H1 (cell line): ENCODE data around the gene GALNT2. TPM values are rescaled to one million over a fixed set of nuclear protein-coding genes. Genes with fewer than 3 reads are reported as not detected.

Experiments
- CTCF ChIA-PET: fragments of 300-600 bp; sonication (Branson Sonifier 250); formaldehyde crosslinking; loops from one replicate; lab custom pipeline; 2021; ENCODE audit not compliant: partially characterized antibody; lab: Charles Lee
- POLR2A ChIA-PET: fragments of 300-600 bp; sonication (Branson Sonifier 250); formaldehyde crosslinking; loops from one replicate; lab custom pipeline; 2021; ENCODE audit warnings: inconsistent platforms; ENCODE audit not compliant: partially characterized antibody; lab: Charles Lee
- DNase-seq, 2 experiments: peaks; one replicate each; pipeline versions ENCODE4 v3.0.0 to v3.0.0-alpha.2; 2010 to 2022; ENCODE audit warnings: low spot score in 2 of 2, low read depth in 1 of 2, mixed read lengths in 1 of 2
- FAIRE-seq: peaks from 2 replicates; lab custom pipeline; 2011; peaks lifted over from hg19 to GRCh38; lab: Jason Lieb, UNC
- H2AFZ ChIP-seq: 2 replicates; pipeline ENCODE4 v1.8.1; 2012; ENCODE audit warnings: low read length, inconsistent platforms
- H2AK5ac ChIP-seq: 2 replicates; pipeline ENCODE4 v1.6.1; 2013; ENCODE audit warnings: low read depth, low read length
- H2BK120ac ChIP-seq: replicated peaks from 2 replicates; pipeline ENCODE3; 2013; ENCODE audit warnings: low read depth, low read length, inconsistent platforms
- H2BK12ac ChIP-seq: 2 replicates; pipeline ENCODE4 v1.6.1; 2013; ENCODE audit warnings: low read depth, low read length
- H2BK15ac ChIP-seq: 2 replicates; pipeline ENCODE4 v1.6.1; 2013; ENCODE audit warnings: low read length
- H2BK20ac ChIP-seq: 2 replicates; pipeline ENCODE4 v1.6.1; 2013; ENCODE audit warnings: low read length
- H2BK5ac ChIP-seq: 2 replicates; pipeline ENCODE4 v1.6.1; 2013; ENCODE audit warnings: low read depth, low read length
- H3K14ac ChIP-seq: 2 replicates; pipeline ENCODE4 v1.6.1; 2013; ENCODE audit warnings: inconsistent platforms; ENCODE audit not compliant: insufficient read length
- H3K18ac ChIP-seq: 2 replicates; pipeline ENCODE4 v1.6.1; 2013; ENCODE audit warnings: low read length; ENCODE audit errors: extremely low read depth
- H3K23ac ChIP-seq: 2 replicates; pipeline ENCODE4 v1.6.1; 2013; ENCODE audit warnings: inconsistent platforms; ENCODE audit not compliant: insufficient read length
- H3K23me2 ChIP-seq: 2 replicates; pipeline ENCODE4 v1.6.1; 2013; ENCODE audit warnings: low read depth, low read length
- H3K27ac ChIP-seq: 2 replicates; pipeline ENCODE4 v1.6.1; 2011; ENCODE audit warnings: low read depth, low read length, inconsistent platforms
- H3K27me3 ChIP-seq, 4 experiments: replicated peaks in 1 of 4; 1 replicate in 1 of 4; 2 replicates in 3 of 4; pipeline versions ENCODE4 v1.6.1 to v1.8.1; 2011 to 2013; ENCODE audit warnings: low read length in 3 of 4, mild to moderate bottlenecking in 3 of 4, inconsistent platforms in 2 of 4, mixed read lengths in 2 of 4, moderate library complexity in 1 of 4; ENCODE audit not compliant: control insufficient read depth in 3 of 4, insufficient read depth in 3 of 4; ENCODE audit errors: extremely low read depth in 1 of 4
- H3K36me3 ChIP-seq, 4 experiments: 2 replicates each; pipeline versions ENCODE4 v1.6.1 to v1.8.1; 2011 to 2013; ENCODE audit warnings: mild to moderate bottlenecking in 4 of 4, low read length in 3 of 4, moderate library complexity in 2 of 4, control low read depth in 1 of 4, inconsistent platforms in 1 of 4; ENCODE audit not compliant: insufficient read depth in 4 of 4, control insufficient read depth in 2 of 4
- H3K4ac ChIP-seq: replicated peaks from 2 replicates; pipeline ENCODE3; 2013; ENCODE audit warnings: low read length, low read depth, mixed read lengths, inconsistent platforms; ENCODE audit not compliant: insufficient read length
- H3K4me1 ChIP-seq, 4 experiments: replicated peaks in 1 of 4; 1 replicate in 1 of 4; 2 replicates in 3 of 4; pipeline versions ENCODE4 v1.6.1 to v1.8.1; 2011 to 2013; ENCODE audit warnings: low read length in 3 of 4, inconsistent platforms in 2 of 4, mixed read lengths in 1 of 4; ENCODE audit not compliant: insufficient read depth in 4 of 4, control insufficient read depth in 3 of 4
- H3K4me2 ChIP-seq, 2 experiments: 2 replicates each; pipeline versions ENCODE4 v1.6.1 to v1.8.1; 2011 to 2013; ENCODE audit warnings: low read depth in 2 of 2, low read length in 2 of 2, control low read depth in 1 of 2, inconsistent platforms in 1 of 2, mild to moderate bottlenecking in 1 of 2; ENCODE audit not compliant: insufficient read depth in 1 of 2
- H3K4me3 ChIP-seq, 4 experiments: fragments of 200-600, 300-600 bp in 1 of 4; sonication (generic), shearing (Covaris generic), sonication (Bioruptor Twin) in 1 of 4; 2 replicates each; pipeline versions ENCODE4 v1.5.1 to v1.8.1; 2011 to 2016; ENCODE audit warnings: low read length in 4 of 4, low read depth in 3 of 4, control low read depth in 2 of 4, inconsistent platforms in 2 of 4, mild to moderate bottlenecking in 2 of 4, mixed read lengths in 1 of 4, moderate library complexity in 1 of 4; ENCODE audit not compliant: insufficient read depth in 2 of 4; ENCODE audit errors: extremely low read depth in 1 of 4
- H3K56ac ChIP-seq: replicated peaks from 2 replicates; pipeline ENCODE3; 2013; ENCODE audit warnings: low read depth, mild to moderate bottlenecking, mixed read lengths, low read length, inconsistent platforms; ENCODE audit not compliant: insufficient read length
- H3K79me1 ChIP-seq: 2 replicates; pipeline ENCODE4 v1.6.1; 2013; ENCODE audit warnings: low read depth, low read length, control low read depth
- H3K79me2 ChIP-seq, 2 experiments: 2 replicates each; pipeline versions ENCODE4 v1.6.1 to v1.8.1; 2012 to 2013; ENCODE audit warnings: low read length in 2 of 2, mild to moderate bottlenecking in 2 of 2, inconsistent platforms in 1 of 2; ENCODE audit not compliant: insufficient read depth in 2 of 2, control insufficient read depth in 1 of 2
- H3K9ac ChIP-seq, 4 experiments: replicated peaks in 1 of 4; 1 replicate in 1 of 4; 2 replicates in 3 of 4; pipeline versions ENCODE4 v1.6.1 to v1.8.1; 2011 to 2013; ENCODE audit warnings: low read depth in 3 of 4, low read length in 3 of 4, control low read depth in 2 of 4, mild to moderate bottlenecking in 2 of 4, moderate library complexity in 2 of 4, inconsistent platforms in 1 of 4; ENCODE audit errors: extremely low read depth in 1 of 4
- H3K9me3 ChIP-seq, 2 experiments: 2 replicates each; pipeline versions ENCODE4 v1.6.1 to v1.8.1; 2012 to 2013; ENCODE audit warnings: mild to moderate bottlenecking in 2 of 2, moderate library complexity in 2 of 2, control low read depth in 1 of 2, inconsistent platforms in 1 of 2, low read depth in 1 of 2, low read length in 1 of 2, mixed read lengths in 1 of 2; ENCODE audit not compliant: insufficient read depth in 2 of 2
- H4K20me1 ChIP-seq, 2 experiments: replicated peaks in 1 of 2; 2 replicates each; pipeline versions ENCODE3 to v1.8.1; 2011 to 2013; ENCODE audit warnings: inconsistent platforms in 2 of 2, low read length in 2 of 2, mild to moderate bottlenecking in 1 of 2; ENCODE audit not compliant: insufficient read depth in 2 of 2, control insufficient read depth in 1 of 2
- H4K5ac ChIP-seq: 2 replicates; pipeline ENCODE4 v1.6.1; 2013; ENCODE audit warnings: low read length, low read depth, mixed read lengths, inconsistent platforms; ENCODE audit not compliant: insufficient read length
- H4K8ac ChIP-seq: 2 replicates; pipeline ENCODE4 v1.8.0; 2013; ENCODE audit warnings: mild to moderate bottlenecking, moderate library complexity, low read length, inconsistent platforms; ENCODE audit not compliant: insufficient read depth; ENCODE audit errors: extremely low read depth
- H4K91ac ChIP-seq: replicated peaks from 2 replicates; pipeline ENCODE3; 2013; ENCODE audit warnings: low read length, mixed read lengths, inconsistent platforms; ENCODE audit not compliant: insufficient read length
- TAF1 ChIP-seq: IDR thresholded peaks from 2 replicates; pipeline ENCODE4 v1.6.1; 2011; ENCODE audit warnings: mild to moderate bottlenecking, low read depth, low read length
- WGBS, 2 experiments: shearing (Covaris generic) in 1 of 2; methylation state at CpG; one replicate each; pipeline versions ENCODE4 v1.1.6 to v1.1.7; 2013 to 2015; ENCODE audit warnings: low lambda C conversion rate in 2 of 2, mixed read lengths in 2 of 2, inconsistent platforms in 1 of 2, low coverage in 1 of 2, missing lambda C conversion rate in 1 of 2; ENCODE audit not compliant: insufficient replicate concordance in 2 of 2, insufficient coverage in 1 of 2, insufficient read length in 1 of 2; ENCODE audit errors: extremely low coverage in 1 of 2, missing lambda C conversion rate in 1 of 2; 5-methylcytosine and 5-hydroxymethylcytosine counted together
- polyA plus RNA-seq, 7 experiments: library from polyadenylated mRNA; depleted of rRNA in 3 of 7; stranded (reverse) in 5 of 7; unstranded in 2 of 7; fragments of >200 nt in 5 of 7; fragments of 200-250 nt in 2 of 7; gene quantifications; 1 replicate in 5 of 7; 2 replicates in 1 of 7; 4 replicates in 1 of 7; pipeline versions ENCODE4 v1.2.1 to v1.2.3, GENCODE V29; 2011 to 2013; ENCODE audit warnings: missing spikeins in 2 of 7, mixed read lengths in 2 of 7
- total RNA-seq: library from RNA; stranded (reverse); fragmentation: NEBNext Ultra II Directional; extraction: Animal tissue kit (Norgen Biotek cat#: 25700); gene quantifications from 2 replicates; pipeline ENCODE4 v1.2.1, GENCODE V29; 2021

The GALNT2 gene
- total and polyA plus RNA-seq, 2 of the 8 experiments (the other 6 are each of a cell fraction or from before 2014, with no cell fraction given): 34.5 to 75.3 TPM

GRCh38 chr1:230270185-230270558, 203.1 kb downstream of the GALNT2 start:
- Histone ChIP-seq H2AFZ (no peak overlapping the region), H3K27ac (no peak overlapping the region), H4K20me1 (no peaks in the 10 kb centered on the region), H3K14ac (no peak overlapping the region), H3K4me2 (no peak overlapping the region), H3K27me3 (no peaks in the 10 kb centered on the region), H2AK5ac (no peak overlapping the region), H4K5ac (no peak overlapping the region), H3K4me3 (no peak overlapping the region), H4K91ac (no peak overlapping the region), H3K79me2 (no peaks in the 10 kb centered on the region), H3K9ac (no peak overlapping the region), H3K56ac (no peak overlapping the region), H2BK12ac (no peak overlapping the region), H2BK120ac (no peak overlapping the region), H4K8ac (no peak overlapping the region), H2BK20ac (no peak overlapping the region), H3K23ac (no peak overlapping the region), H3K18ac (no peak overlapping the region), H2BK5ac (no peak overlapping the region), H2BK15ac (no peak overlapping the region), H3K9me3 (no peaks in the 10 kb centered on the region), H3K36me3 (peaks cover 0 to 8% (median 1%) of the 10 kb centered on the region in 4 experiments; a peak in 3 of 8 replicates), H3K4ac (no peak overlapping the region), H3K23me2 (no peaks in the 10 kb centered on the region), H3K79me1 (no peaks in the 10 kb centered on the region; the same call in 1 of the 2 replicates), H3K4me1 (peaks cover 0 to 5% (median 1%) of the 10 kb centered on the region in 4 experiments; a peak in 3 of 7 replicates)
- DNase-seq: no peak
- CTCF ChIA-PET: interaction anchor here (0.6 to 1.7 kb wide), 13 partner anchors 10 to 576 kb away, joined by 3 to 6 read pairs (median 3); no protein-coding TSS in a partner anchor
- no peak for TF ChIP-seq TAF1
- POLR2A ChIA-PET: no interaction called here
- WGBS, 2 experiments: 81% methylated on average over 1 of the region's 1 CpG; no CpG with 5 or more reads in 1 of the 2 experiments
- FAIRE-seq: no peak
